GM12865 (cell line): Measurements from ENCODE around the gene ACOT6.

Experiments used
- DNase-seq: peaks from one replicate; pipeline ENCODE4 v3.0.0; 2010; ENCODE audit warnings: low read depth
- H3K4me3 ChIP-seq: 2 replicates; pipeline ENCODE4 v1.5.1; 2011; ENCODE audit warnings: mild to moderate bottlenecking, low read depth, low read length, control low read depth
- CTCF ChIP-seq: IDR thresholded peaks from 2 replicates; pipeline ENCODE4 v1.5.1; 2011; ENCODE audit warnings: low read length, control low read depth, low read depth, inconsistent platforms; ENCODE audit not compliant: insufficient read depth; ENCODE audit errors: missing control alignments

The ACOT6 gene

DNA sequence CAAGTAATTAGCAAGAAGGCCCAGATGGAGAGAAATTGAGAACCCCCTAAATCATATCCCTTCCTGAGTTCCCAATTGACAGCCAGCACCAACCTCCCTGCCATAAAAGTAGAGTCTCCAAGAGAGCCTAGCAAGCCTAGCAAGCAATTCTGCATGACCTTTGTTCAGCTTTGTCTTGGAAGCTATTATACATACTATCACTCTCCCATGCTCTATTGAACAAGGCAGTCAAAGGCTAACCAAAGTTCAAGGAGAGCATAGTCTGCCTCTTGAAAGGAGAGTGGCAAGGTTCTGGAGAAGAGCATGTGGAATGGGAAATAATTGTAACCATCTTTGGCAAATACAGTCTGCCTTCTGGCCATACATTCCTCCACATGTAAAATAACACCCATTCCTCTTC is 12.8 kb upstream of the ACOT6 start:
- DNase-seq: no peak
- no peak overlapping the region for H3K4me3 ChIP-seq
- no peak for TF ChIP-seq CTCF

DNA sequence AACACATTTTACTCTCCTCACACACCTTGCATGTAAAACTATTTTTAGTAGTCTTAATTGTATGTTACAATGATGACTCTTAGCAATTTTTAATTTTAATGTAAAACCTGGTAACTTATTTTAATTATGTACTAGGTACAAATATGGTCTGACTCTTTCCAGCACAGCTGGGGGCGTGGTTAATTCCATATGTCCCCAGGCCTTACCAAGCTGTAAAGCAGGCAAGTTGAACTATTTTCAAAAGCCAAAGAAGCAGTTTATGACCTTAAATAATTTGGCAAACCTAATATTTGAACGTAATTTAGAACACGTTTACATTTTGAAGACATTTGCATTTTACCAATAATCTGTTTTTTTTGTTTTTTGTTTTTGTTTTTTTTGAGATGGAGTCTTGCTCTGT is 9.3 kb upstream of the ACOT6 start:
- no peak overlapping the region for H3K4me3 ChIP-seq
- no peak for DNase-seq
- no peak for TF ChIP-seq CTCF

- TF ChIP-seq CTCF: no peak
- H3K4me3 ChIP-seq: no peak overlapping the region
Measured at GRCh38 chr14:73606271-73606670, 6.0 kb upstream of the ACOT6 start.

GRCh38 chr14:73607241-73607640 is 5.1 kb upstream of the ACOT6 start:
- H3K4me3 ChIP-seq: no peak overlapping the region
- TF ChIP-seq CTCF: no peak
- DNase-seq: no peak

More at GRCh38 chr14:73606271-73606670, 6.0 kb upstream of the ACOT6 start:
- DNase-seq: peak; percentile 17

DNA sequence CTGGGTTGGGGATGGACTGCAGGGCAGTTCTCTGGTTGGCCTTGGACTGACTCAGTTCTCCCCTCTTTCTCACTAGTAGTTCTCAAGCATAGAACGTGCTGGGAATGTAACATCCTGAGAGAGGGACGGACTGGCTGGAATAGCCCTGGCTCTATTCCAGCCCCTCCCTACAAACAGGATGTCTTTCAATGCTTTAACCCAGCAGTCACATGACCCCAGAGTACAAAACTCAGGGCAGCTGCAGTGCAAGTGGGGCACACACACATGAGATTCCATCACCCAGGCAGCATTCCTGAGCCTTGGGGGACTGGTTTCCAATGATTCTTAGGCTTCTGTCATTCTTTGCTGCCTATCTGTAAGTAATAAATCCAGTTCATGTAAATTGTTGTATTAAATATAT is 1.6 kb upstream of the ACOT6 start:
- no peak for DNase-seq
- H3K4me3 ChIP-seq: no peak overlapping the region
- no peak for TF ChIP-seq CTCF

GRCh38 chr14:73613046-73613383 is 698 bp downstream of the ACOT6 start:
- peak overlapping the region; percentile 56 for H3K4me3 ChIP-seq
- DNase-seq: no peak
- no peak for TF ChIP-seq CTCF

- no peak for DNase-seq
- TF ChIP-seq CTCF: no peak
- no peak overlapping the region for H3K4me3 ChIP-seq
Measured at GRCh38 chr14:73613419-73613963, 1.2 kb downstream of the ACOT6 start.
